Activated CD4-positive, alpha-beta T cell treated with anti-CD3 and anti-CD28 coated beads, Interleukin-2, amount 10 ng/mL, durations not matched to agents 24 days and 14 days (primary cell): ENCODE measurements around the gene COL11A2. TPM values are rescaled to one million over a fixed set of nuclear protein-coding genes. Genes with fewer than 3 reads are reported as not detected.
"Not testable (repeated sequence)": the region's sequence is repeated elsewhere in the genome, so short reads cannot be mapped to it uniquely, and the experiment has no call there.

Experiments
- DNase-seq: peaks from one replicate; pipeline ENCODE4 v3.0.0; 2022
- H3K27ac Mint-ChIP-seq: one replicate; pipeline ENCODE4 v1.8.0; 2022; ENCODE audit warnings: mild to moderate bottlenecking, mixed read lengths
- H3K27me3 Mint-ChIP-seq: one replicate; pipeline ENCODE4 v1.8.0; 2022; ENCODE audit warnings: mixed read lengths
- H3K36me3 Mint-ChIP-seq: one replicate; pipeline ENCODE4 v1.8.0; 2022; ENCODE audit warnings: low read depth, mild to moderate bottlenecking, mixed read lengths
- H3K4me1 Mint-ChIP-seq: one replicate; pipeline ENCODE4 v1.8.0; 2021; ENCODE audit warnings: mixed read lengths
- H3K4me3 Mint-ChIP-seq: one replicate; pipeline ENCODE4 v1.8.0; 2022; ENCODE audit warnings: mild to moderate bottlenecking, moderate library complexity, mixed read lengths
- H3K9me3 Mint-ChIP-seq: one replicate; pipeline ENCODE4 v1.8.0; 2021; ENCODE audit warnings: mixed read lengths
- intact Hi-C: fragments of 100-400 bp; cut with micrococcal nuclease; formaldehyde crosslinking; loops from one replicate; pipeline ENCODE4 v1.15.1; 2023
- total RNA-seq: library from RNA; stranded (reverse); gene quantifications from 2 replicates; pipeline ENCODE4 v1.2.3, GENCODE V29; 2022

COL11A2 gene
- 0.47 and 0.56 TPM in 2 replicates for total RNA-seq

DNA sequence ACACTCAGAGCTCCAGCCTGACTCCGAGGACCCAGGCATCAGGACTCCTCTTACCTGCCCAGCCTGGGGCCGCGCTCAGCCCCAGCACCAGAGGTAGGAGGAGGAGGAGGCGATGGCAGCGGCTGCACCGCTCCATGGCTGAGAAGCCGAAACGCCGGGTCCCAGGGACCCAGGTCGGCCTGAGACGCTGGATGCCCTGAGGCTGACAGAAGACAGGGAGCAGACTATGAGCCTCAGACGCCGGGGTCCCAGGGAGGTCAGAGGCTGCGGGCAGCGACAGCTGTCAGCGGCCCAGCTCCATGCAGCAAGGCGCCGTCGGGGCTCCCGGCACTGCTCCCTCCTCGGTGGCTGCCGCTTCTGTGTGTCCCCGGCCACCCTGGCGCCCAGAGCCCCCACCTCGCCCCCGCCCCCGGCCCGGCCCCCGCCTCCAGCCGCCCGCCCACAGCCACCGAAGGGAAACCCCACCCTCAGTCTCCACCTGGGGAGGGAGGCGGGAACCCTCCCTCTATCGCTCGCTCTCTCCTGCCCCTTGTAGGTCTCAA is at the start of gene COL11A2:
Gene COL11A2 (minus strand): TSS at position 363 of the 542 bp plus-strand sequence. CDS start 227 bp downstream, at position 136.
- peaks cover 42% of the 10 kb centered on the region for H3K27me3 Mint-ChIP-seq
- H3K4me3 Mint-ChIP-seq: peak within 1 kb of the TSS; percentile 11
- no peak within 1 kb of the TSS for H3K27ac Mint-ChIP-seq
- peaks cover 7% of the 10 kb centered on the region for H3K9me3 Mint-ChIP-seq
- peaks cover 19% of the 10 kb centered on the region for H3K4me1 Mint-ChIP-seq
- peaks cover 36% of the 10 kb centered on the region for H3K36me3 Mint-ChIP-seq
- intact Hi-C loops: no loop called here
- DNase-seq: no peak

DNA sequence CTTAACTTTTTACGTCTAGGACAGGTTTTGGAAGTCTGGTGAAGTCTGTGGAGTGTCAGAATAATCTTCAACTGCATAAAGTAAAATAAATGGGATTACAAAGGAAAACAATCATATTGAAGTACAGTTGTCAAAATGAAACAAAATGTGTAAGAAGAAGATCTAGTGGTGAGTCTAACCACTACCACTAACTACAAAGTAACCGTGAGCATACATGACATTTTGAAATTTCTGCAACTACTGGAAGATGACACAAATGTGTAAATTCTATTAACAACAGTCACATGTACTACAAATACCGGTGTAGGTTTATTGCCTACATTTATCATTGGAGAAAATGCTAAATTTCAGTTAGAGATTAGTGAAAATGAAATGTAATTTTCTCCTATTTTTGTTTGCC is 49.7 kb upstream of the COL11A2 start:
- peak overlapping the region; percentile 38 for H3K4me3 Mint-ChIP-seq
- peaks cover 8% of the 10 kb centered on the region for H3K4me1 Mint-ChIP-seq
- DNase-seq: no peak
- H3K27me3 Mint-ChIP-seq: peaks cover 21% of the 10 kb centered on the region
- intact Hi-C loops: no loop called here
- H3K9me3 Mint-ChIP-seq: no peaks in the 10 kb centered on the region
- H3K27ac Mint-ChIP-seq: peak overlapping the region; percentile 21
- no peaks in the 10 kb centered on the region for H3K36me3 Mint-ChIP-seq

DNA sequence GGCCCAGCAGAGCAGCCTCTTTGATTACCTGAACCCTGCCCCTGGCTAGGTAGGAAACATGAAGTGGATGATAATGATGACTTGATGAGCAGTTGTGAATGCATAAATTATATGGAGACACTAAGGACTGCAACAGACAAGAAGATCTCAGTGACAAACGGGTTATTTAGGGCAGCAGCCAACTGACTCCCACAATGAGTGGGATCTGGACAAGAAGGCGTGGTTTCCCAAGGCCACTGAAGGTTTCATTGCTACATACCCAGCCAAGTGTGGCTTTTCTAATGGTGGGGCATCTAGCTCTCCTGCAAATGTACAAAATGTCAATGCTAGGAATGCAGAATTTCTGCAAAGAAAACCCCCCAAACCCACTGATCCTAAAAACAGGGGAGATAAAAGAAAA is 45.5 kb upstream of the COL11A2 start:
- no peaks in the 10 kb centered on the region for H3K36me3 Mint-ChIP-seq
- H3K27me3 Mint-ChIP-seq: peaks cover 31% of the 10 kb centered on the region
- H3K9me3 Mint-ChIP-seq: no peaks in the 10 kb centered on the region
- peaks cover 8% of the 10 kb centered on the region for H3K4me1 Mint-ChIP-seq
- H3K4me3 Mint-ChIP-seq: no peak overlapping the region
- H3K27ac Mint-ChIP-seq: no peak overlapping the region
- intact Hi-C loops: no loop called here
- no peak for DNase-seq

DNA sequence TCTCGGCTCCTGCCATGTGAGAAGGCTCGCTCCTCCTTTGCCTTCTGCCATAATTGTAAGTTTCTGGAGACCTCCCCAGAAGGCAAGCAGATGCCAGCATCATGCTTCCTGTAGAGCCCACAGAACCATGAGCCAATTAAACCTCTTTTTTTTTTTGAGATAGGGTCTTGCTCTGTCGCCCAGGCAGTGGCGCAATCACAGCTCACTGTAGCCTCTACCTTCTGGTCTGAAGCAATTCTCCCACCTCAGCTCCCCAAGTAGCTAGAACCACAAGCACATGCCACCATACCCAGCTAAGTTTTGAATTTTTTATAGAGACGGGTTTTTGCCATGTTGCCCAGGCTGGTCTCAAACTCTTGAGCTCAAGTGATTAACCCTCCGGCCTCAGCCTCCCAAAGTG is 44.6 kb upstream of the COL11A2 start:
- H3K36me3 Mint-ChIP-seq: no peaks in the 10 kb centered on the region
- H3K27me3 Mint-ChIP-seq: peaks cover 31% of the 10 kb centered on the region
- H3K27ac Mint-ChIP-seq: no peak overlapping the region
- H3K9me3 Mint-ChIP-seq: no peaks in the 10 kb centered on the region
- no peak for DNase-seq
- no peak overlapping the region for H3K4me3 Mint-ChIP-seq
- H3K4me1 Mint-ChIP-seq: peaks cover 2% of the 10 kb centered on the region
- intact Hi-C loops: no loop called here

DNA sequence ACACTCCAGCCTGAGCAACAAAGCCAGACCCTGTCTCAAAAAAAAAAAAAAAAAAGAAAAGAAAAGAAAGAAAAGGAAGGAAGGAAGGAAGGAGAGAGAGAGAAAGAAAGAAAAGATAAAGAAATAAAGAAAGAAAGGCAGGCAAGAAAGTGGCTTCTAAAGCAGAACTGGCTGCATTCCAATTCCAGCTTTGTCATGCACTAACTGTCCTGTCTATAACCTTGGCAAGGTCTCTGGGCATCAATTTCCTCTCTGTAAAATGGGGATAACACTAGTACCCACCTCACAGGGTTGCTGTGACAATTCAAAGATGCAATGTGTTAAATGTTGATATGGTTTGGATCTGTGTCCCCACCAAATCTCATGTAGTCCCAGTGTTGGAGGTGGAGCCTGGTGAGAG is 44.1 kb upstream of the COL11A2 start:
- H3K4me1 Mint-ChIP-seq: no peaks in the 10 kb centered on the region
- intact Hi-C loops: no loop called here
- H3K27me3 Mint-ChIP-seq: peaks cover 33% of the 10 kb centered on the region
- H3K4me3 Mint-ChIP-seq: no peak overlapping the region
- no peaks in the 10 kb centered on the region for H3K36me3 Mint-ChIP-seq
- DNase-seq: no peak
- no peak overlapping the region for H3K27ac Mint-ChIP-seq
- no peaks in the 10 kb centered on the region for H3K9me3 Mint-ChIP-seq

DNA sequence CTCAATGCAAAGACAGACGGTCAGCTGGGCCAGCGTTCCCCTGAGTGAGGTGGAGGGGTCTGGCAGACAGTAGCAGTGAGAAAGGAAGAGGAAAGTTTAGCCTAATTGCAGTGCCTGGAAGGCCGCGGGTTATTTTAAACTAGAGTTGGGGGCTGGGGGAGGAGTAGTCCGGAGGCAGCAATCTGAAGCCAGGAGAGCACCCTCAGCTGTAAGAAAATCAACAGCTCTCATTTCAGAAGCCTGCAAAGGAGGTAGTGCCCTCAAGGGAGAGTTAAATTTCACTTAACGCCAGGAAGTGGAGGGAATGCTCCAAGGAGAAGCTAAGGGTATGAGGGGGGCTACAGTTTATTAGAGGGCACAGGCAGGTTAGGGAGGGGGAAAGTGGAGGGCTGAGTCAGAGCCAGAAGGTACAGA is 43.0 kb upstream of the COL11A2 start:
- H3K9me3 Mint-ChIP-seq: no peaks in the 10 kb centered on the region
- H3K36me3 Mint-ChIP-seq: no peaks in the 10 kb centered on the region
- no peak for DNase-seq
- H3K4me1 Mint-ChIP-seq: no peaks in the 10 kb centered on the region
- H3K4me3 Mint-ChIP-seq: no peak overlapping the region
- H3K27ac Mint-ChIP-seq: no peak overlapping the region
- peaks cover 36% of the 10 kb centered on the region for H3K27me3 Mint-ChIP-seq
- intact Hi-C loops: no loop called here

DNA sequence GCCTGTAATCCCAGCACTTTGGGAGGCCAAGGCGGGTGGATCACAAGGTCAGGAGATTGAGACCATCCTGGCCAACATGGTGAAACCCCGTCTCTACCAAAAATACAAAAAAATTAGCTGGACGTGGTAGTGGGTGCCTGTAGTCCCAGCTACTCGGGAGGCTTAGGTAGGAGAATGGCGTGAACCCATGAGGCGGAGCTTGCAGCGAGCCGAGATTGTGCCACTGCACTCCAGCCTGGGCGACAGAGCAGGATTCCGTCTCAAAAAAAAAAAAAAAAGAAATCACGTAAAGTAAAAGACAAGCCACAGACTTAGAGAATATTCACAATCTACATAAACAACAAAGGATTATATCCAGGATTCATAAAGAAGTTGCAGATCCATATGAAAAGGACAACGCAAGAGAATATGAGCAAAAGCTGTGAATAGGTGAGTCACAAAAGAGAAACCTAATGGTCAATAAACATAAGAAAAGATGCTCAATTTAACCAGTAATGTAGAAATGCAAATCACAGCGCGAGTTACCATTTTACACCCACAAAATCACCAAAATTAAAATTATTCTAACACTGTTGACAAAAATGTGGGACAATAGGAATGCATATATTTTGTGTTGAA is 34.3 kb upstream of the COL11A2 start:
- peaks cover 56% of the 10 kb centered on the region for H3K27me3 Mint-ChIP-seq
- DNase-seq, intact Hi-C loops, H3K27ac Mint-ChIP-seq, H3K4me1 Mint-ChIP-seq, H3K36me3 Mint-ChIP-seq, H3K4me3 Mint-ChIP-seq, H3K9me3 Mint-ChIP-seq: not testable (repeated sequence)

DNA sequence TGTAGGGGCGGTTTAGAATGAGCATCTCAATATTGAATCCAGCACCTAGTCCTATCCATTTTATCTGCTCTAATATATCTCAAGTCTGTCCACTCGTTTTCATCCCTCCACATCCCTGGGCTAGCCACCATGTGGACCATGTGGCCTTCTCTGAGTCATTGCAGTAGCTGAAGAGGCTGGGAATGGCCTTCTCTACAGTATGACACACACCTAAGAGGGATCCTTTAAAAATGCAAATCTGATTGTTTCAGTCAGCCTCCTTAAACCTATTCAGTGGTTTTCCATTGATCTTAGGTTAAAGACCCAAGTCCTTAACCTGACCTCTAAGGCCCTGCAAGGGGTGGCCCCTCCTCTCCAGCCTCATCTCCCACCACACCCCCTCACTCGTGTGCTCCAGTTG is 25.4 kb upstream of the COL11A2 start:
- Mint-ChIP-seq H3K4me3 (no peak overlapping the region), H3K27me3 (peaks cover 55% of the 10 kb centered on the region), H3K9me3 (no peaks in the 10 kb centered on the region), H3K4me1 (peaks cover 17% of the 10 kb centered on the region), H3K27ac (no peak overlapping the region), H3K36me3 (peaks cover under 1% of the 10 kb centered on the region)
- no peak for DNase-seq
- intact Hi-C loops: no loop called here

DNA sequence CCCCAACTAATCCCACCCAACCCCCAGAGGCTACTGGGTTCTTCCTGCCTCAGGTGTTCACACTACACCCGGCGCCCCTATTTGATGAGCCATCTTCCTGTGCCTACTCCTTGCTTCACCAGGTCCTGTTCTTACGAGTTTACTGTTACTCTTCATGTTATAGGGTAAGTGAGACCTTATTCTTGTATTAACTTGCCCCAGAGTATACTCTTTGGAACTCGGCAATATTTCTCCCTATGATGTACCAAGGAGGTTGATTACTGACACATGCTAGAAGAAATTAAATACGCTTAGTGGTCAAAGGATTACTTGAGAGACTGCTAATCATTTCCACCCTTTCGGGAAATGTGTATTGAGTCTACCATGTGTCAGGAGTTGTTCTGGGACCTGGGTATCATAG is 25.0 kb upstream of the COL11A2 start:
- H3K27me3 Mint-ChIP-seq: peaks cover 55% of the 10 kb centered on the region

DNA sequence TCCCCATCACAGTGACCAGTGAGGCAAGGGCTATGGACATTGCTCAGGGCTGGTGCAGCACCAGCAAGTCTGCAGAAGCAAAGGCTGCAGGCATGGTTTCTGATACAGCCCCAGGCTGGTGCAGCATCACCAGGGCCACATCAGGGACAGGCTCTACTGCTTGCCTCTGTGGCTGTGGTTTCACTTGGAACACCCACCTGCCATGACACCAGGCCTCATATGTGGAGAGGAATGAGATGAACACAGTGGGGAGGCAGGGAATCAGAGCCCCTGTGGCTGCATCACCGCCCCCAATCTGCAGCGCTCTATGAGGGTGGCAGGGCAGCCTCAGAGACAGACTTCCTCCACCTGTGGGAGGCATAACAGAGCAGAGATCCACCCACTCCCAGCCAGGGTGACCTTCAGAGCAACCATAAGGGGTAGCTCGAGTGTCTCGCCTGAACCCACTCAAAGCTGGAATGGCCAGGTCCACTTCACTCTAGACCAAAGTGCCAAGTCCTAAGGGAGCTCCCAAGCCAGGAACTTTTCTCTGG is 23.9 kb upstream of the COL11A2 start:
- Mint-ChIP-seq H3K4me3 (no peak overlapping the region), H3K27me3 (peaks cover 50% of the 10 kb centered on the region), H3K9me3 (no peaks in the 10 kb centered on the region), H3K4me1 (peaks cover 19% of the 10 kb centered on the region), H3K36me3 (peaks cover 11% of the 10 kb centered on the region), H3K27ac (no peak overlapping the region)
- intact Hi-C loops: no loop called here
- no peak for DNase-seq

More for the DNA sequence above, 25.0 kb upstream of the COL11A2 start:
- no peak for DNase-seq
- Mint-ChIP-seq H3K4me1 (peaks cover 19% of the 10 kb centered on the region), H3K27ac (no peak overlapping the region), H3K4me3 (no peak overlapping the region), H3K9me3 (no peaks in the 10 kb centered on the region), H3K36me3 (peaks cover 5% of the 10 kb centered on the region)
- intact Hi-C loops: no loop called here

DNA sequence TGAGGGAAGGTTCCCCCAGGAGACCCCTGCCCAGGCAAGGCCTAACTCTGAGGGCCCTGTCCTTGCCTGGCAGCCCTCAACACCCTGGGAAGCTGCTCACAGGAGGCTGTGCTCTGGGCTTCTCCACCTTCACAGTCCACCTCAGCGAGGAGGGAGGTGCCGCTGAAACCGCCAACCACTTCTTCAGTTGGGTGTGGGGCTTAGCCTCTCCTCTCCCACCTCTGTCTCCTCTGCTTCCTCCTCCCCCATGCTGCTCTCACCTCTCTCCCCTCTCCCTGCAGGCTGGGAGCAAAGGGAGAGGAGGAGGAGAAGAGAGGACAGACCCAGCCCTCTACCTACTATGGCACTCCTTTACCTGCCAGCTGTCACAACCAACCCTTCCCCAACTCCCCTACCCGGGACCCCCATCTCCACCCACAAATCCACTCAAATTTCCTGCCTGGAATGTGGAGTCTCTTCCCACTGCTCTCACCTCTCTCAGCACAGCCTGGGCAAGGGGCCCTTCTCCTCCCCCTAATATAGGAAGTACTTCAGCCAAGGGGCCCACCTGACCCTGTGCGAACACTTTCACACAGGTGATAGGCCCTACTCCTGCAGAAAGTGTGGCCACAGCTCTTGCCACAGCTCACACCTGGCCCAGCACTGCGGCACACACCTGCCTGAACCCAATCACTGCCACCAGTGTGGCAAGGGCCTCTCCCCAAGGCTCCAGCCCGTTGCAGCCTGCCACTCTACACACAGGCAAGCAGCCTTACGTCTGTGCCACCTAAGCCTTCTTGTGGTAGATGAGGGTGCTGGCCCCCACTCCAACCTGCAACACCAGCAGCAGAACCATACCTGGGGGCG is 23.2 kb upstream of the COL11A2 start:
- Mint-ChIP-seq H3K4me1 (peaks cover 19% of the 10 kb centered on the region), H3K27ac (peak overlapping the region; percentile 7)

DNA sequence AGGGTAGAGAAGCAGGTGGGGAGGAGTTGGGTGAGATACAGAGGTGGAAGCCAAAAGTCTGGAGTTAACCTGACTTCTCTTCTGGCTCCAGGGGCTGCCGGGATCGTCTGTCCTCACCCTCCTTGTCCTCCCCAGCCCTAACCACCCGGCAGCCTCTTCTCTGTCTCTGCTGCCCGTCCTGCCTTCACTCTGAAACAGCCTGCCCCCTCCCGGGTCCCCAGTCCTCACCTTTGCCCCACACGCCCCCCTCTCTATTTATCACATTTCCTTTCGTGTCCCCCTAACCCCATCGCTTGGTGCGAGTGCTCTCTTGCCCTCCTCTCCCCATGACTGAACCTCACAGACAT is 21.7 kb upstream of the COL11A2 start:
- Mint-ChIP-seq H3K27ac (no peak overlapping the region), H3K4me1 (peaks cover 27% of the 10 kb centered on the region), H3K27me3 (peaks cover 45% of the 10 kb centered on the region), H3K4me3 (peak overlapping the region; percentile 42), H3K9me3 (no peaks in the 10 kb centered on the region), H3K36me3 (peaks cover 25% of the 10 kb centered on the region)
- intact Hi-C loops: no loop called here
- no peak for DNase-seq

More for the DNA sequence above, 23.2 kb upstream of the COL11A2 start:
- no peak for DNase-seq
- intact Hi-C loops: no loop called here
- Mint-ChIP-seq H3K36me3 (peaks cover 15% of the 10 kb centered on the region), H3K4me3 (no peak overlapping the region), H3K27me3 (peaks cover 49% of the 10 kb centered on the region), H3K9me3 (no peaks in the 10 kb centered on the region)

DNA sequence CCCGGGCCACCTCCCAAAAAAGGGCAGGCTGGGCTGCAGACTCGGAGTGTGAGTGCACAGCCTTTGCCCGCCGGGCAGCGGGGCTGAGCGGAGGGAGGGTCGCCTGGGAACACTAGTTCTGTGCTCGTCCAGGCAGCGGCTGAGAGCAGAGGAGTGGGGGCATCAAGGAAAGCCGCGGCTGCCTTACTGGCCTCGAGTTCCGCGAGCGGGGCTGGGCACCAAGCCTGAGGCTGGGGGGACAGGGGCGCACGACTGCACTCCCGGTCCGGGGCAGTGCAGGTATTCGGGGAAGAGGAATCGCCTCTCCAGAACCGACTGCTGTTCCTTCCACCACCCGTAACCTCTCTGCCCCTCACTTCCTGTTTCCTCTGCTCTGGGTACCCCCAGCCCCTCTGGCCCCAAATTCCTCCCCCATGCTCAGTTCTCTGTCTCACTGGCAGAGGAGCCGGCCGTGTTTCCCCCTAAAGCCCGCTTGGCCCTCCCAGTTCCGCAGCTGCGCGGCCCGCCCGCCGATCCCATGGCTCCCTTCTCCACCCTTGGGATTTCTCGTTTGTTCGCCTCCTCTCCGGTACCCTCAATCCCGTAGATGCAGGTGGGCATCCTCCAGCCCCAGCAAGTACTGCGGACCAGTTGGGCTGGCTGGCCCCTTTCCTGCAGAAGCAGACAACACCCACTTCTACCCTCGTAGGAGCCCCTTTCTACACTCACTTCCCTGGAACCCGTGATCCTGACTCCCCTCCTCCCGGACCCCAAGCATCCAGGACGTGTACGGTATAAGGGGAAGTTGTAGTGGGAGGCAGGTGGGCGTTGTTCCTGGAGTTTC is 21.1 kb upstream of the COL11A2 start:
- no peak for DNase-seq
- Mint-ChIP-seq H3K9me3 (no peaks in the 10 kb centered on the region), H3K27me3 (peaks cover 40% of the 10 kb centered on the region), H3K27ac (no peak overlapping the region), H3K36me3 (peaks cover 28% of the 10 kb centered on the region), H3K4me3 (peak overlapping the region; percentile 59), H3K4me1 (peaks cover 31% of the 10 kb centered on the region)
- intact Hi-C loops: no loop called here
